OCI-LY1 (cell line): ENCODE data around the gene UQCR10.

Source experiments
- H2AFZ ChIP-seq: fragments of 200-600 bp; sonication (generic), shearing (Covaris generic); 2 replicates; pipeline ENCODE4 v1.6.0; 2014; ENCODE audit warnings: antibody characterized with exemption, mild to moderate bottlenecking, low read length
- H3F3A ChIP-seq: fragments of 200-600 bp; sonication (generic), shearing (Covaris generic); 2 replicates; pipeline ENCODE4 v1.6.0; 2014; ENCODE audit warnings: mild to moderate bottlenecking, antibody characterized with exemption, low read length, moderate library complexity; ENCODE audit not compliant: insufficient read depth
- H3K27ac ChIP-seq: fragments of 200-600 bp; sonication (generic); 2 replicates; pipeline ENCODE4 v1.5.1; 2014; ENCODE audit warnings: low read length, mixed run types, mild to moderate bottlenecking, low read depth; ENCODE audit not compliant: poor library complexity, severe bottlenecking
- H3K27me3 ChIP-seq: fragments of 200-600 bp; sonication (generic); 2 replicates; pipeline ENCODE4 v1.6.0; 2014; ENCODE audit warnings: antibody characterized with exemption, mild to moderate bottlenecking, low read length, moderate library complexity; ENCODE audit not compliant: insufficient read depth
- H3K36me3 ChIP-seq: fragments of 200-600 bp; sonication (generic); 2 replicates; pipeline ENCODE4 v1.6.1; 2014; ENCODE audit warnings: mild to moderate bottlenecking, antibody characterized with exemption, low read length, moderate library complexity, mixed read lengths; ENCODE audit not compliant: insufficient read depth
- H3K4me1 ChIP-seq: fragments of 200-600 bp; sonication (generic); 2 replicates; pipeline ENCODE4 v1.5.1; 2014; ENCODE audit warnings: mild to moderate bottlenecking, low read length, moderate library complexity; ENCODE audit not compliant: insufficient read depth, severe bottlenecking
- H3K4me2 ChIP-seq: fragments of 200-600 bp; sonication (generic), shearing (Covaris generic); 2 replicates; pipeline ENCODE4 v1.6.1; 2014; ENCODE audit warnings: low read length
- H3K4me3 ChIP-seq: fragments of 200-600 bp; sonication (generic); 2 replicates; pipeline ENCODE4 v1.5.1; 2014; ENCODE audit warnings: low read length, low read depth, mild to moderate bottlenecking, mixed read lengths; ENCODE audit not compliant: poor library complexity, severe bottlenecking
- H3K79me2 ChIP-seq: fragments of 200-600 bp; shearing (Covaris generic); 2 replicates; pipeline ENCODE4 v1.6.1; 2016; ENCODE audit warnings: mixed run types, low read length, mixed read lengths; ENCODE audit not compliant: insufficient read depth
- H3K9ac ChIP-seq: fragments of 200-600 bp; sonication (generic), shearing (Covaris generic); 2 replicates; pipeline ENCODE4 v1.6.1; 2014; ENCODE audit warnings: mild to moderate bottlenecking, low read length, mixed read lengths
- H3K9me2 ChIP-seq: fragments of 200-600 bp; sonication (generic), shearing (Covaris generic); 2 replicates; pipeline ENCODE4 v1.6.1; 2014; ENCODE audit warnings: low read depth, mild to moderate bottlenecking, low read length, mixed read lengths
- H3K9me3 ChIP-seq: fragments of 200-600 bp; shearing (Covaris generic); 2 replicates; pipeline ENCODE4 v1.6.1; 2014; ENCODE audit warnings: low read length, mixed read lengths
- H4K20me1 ChIP-seq: fragments of 200-600 bp; sonication (generic), shearing (Covaris generic); 2 replicates; pipeline ENCODE4 v1.6.0; 2016; ENCODE audit warnings: mild to moderate bottlenecking, low read length; ENCODE audit not compliant: insufficient read depth
- EZH2 ChIP-seq: fragments of 200-600 bp; sonication (generic), shearing (Covaris generic); IDR thresholded peaks from 2 replicates; pipeline ENCODE4 v1.8.0; 2017; ENCODE audit warnings: borderline replicate concordance, mixed run types, mild to moderate bottlenecking, antibody characterized with exemption, low read length, moderate library complexity, mixed read lengths
- TF ChIP-seq, protein P1 (sequence below): fragments of 200-600 bp; sonication (generic), shearing (Covaris generic); IDR thresholded peaks from 2 replicates; pipeline ENCODE4 v1.5.1; 2017; ENCODE audit warnings: mild to moderate bottlenecking, antibody characterized with exemption, low read length, moderate library complexity, mixed read lengths

Gene UQCR10

GRCh38 chr22:29726512-29727130 is 40.5 kb upstream of the UQCR10 start:
- Histone ChIP-seq H2AFZ (no peak overlapping the region), H3K9me2 (no peaks in the 10 kb centered on the region), H3K79me2 (no peaks in the 10 kb centered on the region), H3K4me1 (no peaks in the 10 kb centered on the region), H3K27ac (no peak overlapping the region), H3K4me3 (no peak overlapping the region), H4K20me1 (no peaks in the 10 kb centered on the region), H3K27me3 (peaks cover 15% of the 10 kb centered on the region; the same call in 1 of the 2 replicates), H3K9me3 (no peaks in the 10 kb centered on the region), H3K4me2 (no peak overlapping the region), H3K9ac (no peak overlapping the region), H3F3A (no peaks in the 10 kb centered on the region), H3K36me3 (no peaks in the 10 kb centered on the region)
- TF ChIP-seq EZH2, result no peak
- TF ChIP-seq, protein P1, sequence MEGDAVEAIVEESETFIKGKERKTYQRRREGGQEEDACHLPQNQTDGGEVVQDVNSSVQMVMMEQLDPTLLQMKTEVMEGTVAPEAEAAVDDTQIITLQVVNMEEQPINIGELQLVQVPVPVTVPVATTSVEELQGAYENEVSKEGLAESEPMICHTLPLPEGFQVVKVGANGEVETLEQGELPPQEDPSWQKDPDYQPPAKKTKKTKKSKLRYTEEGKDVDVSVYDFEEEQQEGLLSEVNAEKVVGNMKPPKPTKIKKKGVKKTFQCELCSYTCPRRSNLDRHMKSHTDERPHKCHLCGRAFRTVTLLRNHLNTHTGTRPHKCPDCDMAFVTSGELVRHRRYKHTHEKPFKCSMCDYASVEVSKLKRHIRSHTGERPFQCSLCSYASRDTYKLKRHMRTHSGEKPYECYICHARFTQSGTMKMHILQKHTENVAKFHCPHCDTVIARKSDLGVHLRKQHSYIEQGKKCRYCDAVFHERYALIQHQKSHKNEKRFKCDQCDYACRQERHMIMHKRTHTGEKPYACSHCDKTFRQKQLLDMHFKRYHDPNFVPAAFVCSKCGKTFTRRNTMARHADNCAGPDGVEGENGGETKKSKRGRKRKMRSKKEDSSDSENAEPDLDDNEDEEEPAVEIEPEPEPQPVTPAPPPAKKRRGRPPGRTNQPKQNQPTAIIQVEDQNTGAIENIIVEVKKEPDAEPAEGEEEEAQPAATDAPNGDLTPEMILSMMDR, result no peak

- H2AFZ ChIP-seq, result no peak overlapping the region
Measured at GRCh38 chr22:29727131-29727523, 40.0 kb upstream of the UQCR10 start.

GRCh38 chr22:29729161-29729560 is 38.0 kb upstream of the UQCR10 start:
- Histone ChIP-seq H3K9me2 (no peaks in the 10 kb centered on the region), H3K27me3 (peaks cover 8% of the 10 kb centered on the region; the same call in 1 of the 2 replicates), H2AFZ (no peak overlapping the region), H3K9me3 (no peaks in the 10 kb centered on the region), H3K4me2 (no peak overlapping the region), H3K9ac (no peak overlapping the region), H3K79me2 (no peaks in the 10 kb centered on the region), H3K4me3 (no peak overlapping the region), H4K20me1 (no peaks in the 10 kb centered on the region), H3F3A (no peaks in the 10 kb centered on the region), H3K27ac (no peak overlapping the region), H3K4me1 (no peaks in the 10 kb centered on the region), H3K36me3 (no peaks in the 10 kb centered on the region)
- TF ChIP-seq, protein P1, result no peak
- no peak for TF ChIP-seq EZH2

More at GRCh38 chr22:29727131-29727523, 40.0 kb upstream of the UQCR10 start:
- no peaks in the 10 kb centered on the region for H4K20me1 ChIP-seq
- H3K27me3 ChIP-seq, result peaks cover 15% of the 10 kb centered on the region; the same call in 1 of the 2 replicates
- H3K4me1 ChIP-seq, result no peaks in the 10 kb centered on the region
- TF ChIP-seq, protein P1, result peak; percentile 50
- TF ChIP-seq EZH2, result no peak
- no peaks in the 10 kb centered on the region for H3K9me3 ChIP-seq
- H3K27ac ChIP-seq, result no peak overlapping the region
- H3K4me2 ChIP-seq, result no peak overlapping the region
- no peak overlapping the region for H3K9ac ChIP-seq
- H3K9me2 ChIP-seq, result no peaks in the 10 kb centered on the region
- H3K4me3 ChIP-seq, result no peak overlapping the region
- no peaks in the 10 kb centered on the region for H3K79me2 ChIP-seq
- no peaks in the 10 kb centered on the region for H3K36me3 ChIP-seq
- no peaks in the 10 kb centered on the region for H3F3A ChIP-seq
